Vagina (tissue), 2 donors: ENCODE data around the gene RASGRF2. TPM values are rescaled to one million over a fixed set of nuclear protein-coding genes. Genes with fewer than 3 reads are reported as not detected.

Experiments used
- DNase-seq, 2 donors: peaks; one replicate each; pipeline ENCODE4 v3.0.0-alpha.2; 2017; ENCODE audit errors: extremely low spot score in 2 of 2
- H3K27ac ChIP-seq: fragments of 200-600 bp; sonication (generic); one replicate; pipeline ENCODE4 v1.5.1; 2019
- H3K27me3 ChIP-seq: fragments of 200-600 bp; sonication (generic); one replicate; pipeline ENCODE4 v1.5.1; 2019
- H3K36me3 ChIP-seq, 2 donors: fragments of 200-600 bp; sonication (generic); one replicate each; pipeline ENCODE4 v1.5.1; 2017 to 2019
- H3K4me1 ChIP-seq: fragments of 200-600 bp; sonication (generic); one replicate; pipeline ENCODE4 v1.5.1; 2019
- H3K4me3 ChIP-seq, 2 donors: fragments of 200-600 bp; sonication (generic); 1 replicate in 1 of 2; 2 replicates in 1 of 2; pipeline ENCODE4 v1.5.1; 2016 to 2019
- H3K9me3 ChIP-seq: fragments of 200-600 bp; sonication (generic); one replicate; pipeline ENCODE4 v1.5.1; 2019
- POLR2A ChIP-seq, 2 donors: fragments of 450-650 bp; IDR thresholded peaks; one replicate each; pipeline ENCODE4 v1.6.1; 2017; ENCODE audit warnings: antibody characterized with exemption in 2 of 2, mild to moderate bottlenecking in 2 of 2, moderate library complexity in 2 of 2
- POLR2AphosphoS5 ChIP-seq, 2 donors: sonication (generic); formaldehyde crosslinking; IDR thresholded peaks; one replicate each; pipeline ENCODE4 v1.9.0; 2017; ENCODE audit warnings: antibody characterized with exemption in 2 of 2, mild to moderate bottlenecking in 2 of 2, low read depth in 1 of 2; ENCODE audit not compliant: insufficient read depth in 1 of 2
- intact Hi-C: fragments of 100-400 bp; cut with DNase I; formaldehyde crosslinking; loops from one replicate; pipeline ENCODE4 v1.15.1; 2023
- total RNA-seq: library from RNA; depleted of rRNA; stranded (reverse); fragments of >200 nt; gene quantifications from one replicate; pipeline ENCODE4 v1.2.3, GENCODE V29; 2016
- TF ChIP-seq, protein P1 (sequence below), 3 experiments: fragments of 450-650 bp in 2 of 3; fragments of 200-600 bp in 1 of 3; sonication (generic) in 1 of 3; IDR thresholded peaks; one replicate each; pipeline ENCODE4 v1.5.1; 2017 to 2019; ENCODE audit warnings: antibody characterized with exemption in 3 of 3, mild to moderate bottlenecking in 2 of 3, moderate library complexity in 2 of 3

RASGRF2 gene
- total RNA-seq, 1 donor from 2014 or later = 8.8 TPM

DNA sequence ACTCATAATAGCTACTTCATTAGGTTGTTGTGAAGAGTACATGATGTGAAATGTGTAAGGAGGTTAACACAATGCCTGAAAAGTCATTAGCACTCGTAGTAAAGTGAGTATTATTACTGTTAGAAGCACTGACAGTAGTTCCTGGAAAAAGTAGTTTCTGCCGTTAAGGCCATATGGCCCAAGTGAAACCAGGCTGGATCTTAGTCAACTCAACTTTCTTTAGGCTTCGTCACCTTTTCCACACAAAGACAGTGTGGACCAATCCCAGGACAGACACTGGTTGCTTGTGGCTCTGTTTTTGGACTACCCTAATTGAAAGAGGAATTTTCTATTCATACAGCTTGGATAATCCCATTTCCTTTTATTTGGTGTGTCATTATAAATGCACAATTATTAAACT lies 243.6 kb downstream of the RASGRF2 start:
- H3K9me3 ChIP-seq = no peaks in the 10 kb centered on the region
- H3K27ac ChIP-seq = no peak overlapping the region
- DNase-seq = no peak
- TF ChIP-seq, protein P1, sequence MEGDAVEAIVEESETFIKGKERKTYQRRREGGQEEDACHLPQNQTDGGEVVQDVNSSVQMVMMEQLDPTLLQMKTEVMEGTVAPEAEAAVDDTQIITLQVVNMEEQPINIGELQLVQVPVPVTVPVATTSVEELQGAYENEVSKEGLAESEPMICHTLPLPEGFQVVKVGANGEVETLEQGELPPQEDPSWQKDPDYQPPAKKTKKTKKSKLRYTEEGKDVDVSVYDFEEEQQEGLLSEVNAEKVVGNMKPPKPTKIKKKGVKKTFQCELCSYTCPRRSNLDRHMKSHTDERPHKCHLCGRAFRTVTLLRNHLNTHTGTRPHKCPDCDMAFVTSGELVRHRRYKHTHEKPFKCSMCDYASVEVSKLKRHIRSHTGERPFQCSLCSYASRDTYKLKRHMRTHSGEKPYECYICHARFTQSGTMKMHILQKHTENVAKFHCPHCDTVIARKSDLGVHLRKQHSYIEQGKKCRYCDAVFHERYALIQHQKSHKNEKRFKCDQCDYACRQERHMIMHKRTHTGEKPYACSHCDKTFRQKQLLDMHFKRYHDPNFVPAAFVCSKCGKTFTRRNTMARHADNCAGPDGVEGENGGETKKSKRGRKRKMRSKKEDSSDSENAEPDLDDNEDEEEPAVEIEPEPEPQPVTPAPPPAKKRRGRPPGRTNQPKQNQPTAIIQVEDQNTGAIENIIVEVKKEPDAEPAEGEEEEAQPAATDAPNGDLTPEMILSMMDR (IDR thresholded peaks at IDR 0.05) = no peak
- TF ChIP-seq POLR2A (IDR thresholded peaks at IDR 0.05) = no peak
- TF ChIP-seq POLR2AphosphoS5 (IDR thresholded peaks at IDR 0.05; ENCODE audit: insufficient read depth in 1 of 2, low read depth in 1 of 2) = no peak
- no peak overlapping the region for H3K4me3 ChIP-seq
- no peaks in the 10 kb centered on the region for H3K4me1 ChIP-seq
- intact Hi-C loops = no loop called here
- H3K27me3 ChIP-seq = no peaks in the 10 kb centered on the region
- no peaks in the 10 kb centered on the region for H3K36me3 ChIP-seq

DNA sequence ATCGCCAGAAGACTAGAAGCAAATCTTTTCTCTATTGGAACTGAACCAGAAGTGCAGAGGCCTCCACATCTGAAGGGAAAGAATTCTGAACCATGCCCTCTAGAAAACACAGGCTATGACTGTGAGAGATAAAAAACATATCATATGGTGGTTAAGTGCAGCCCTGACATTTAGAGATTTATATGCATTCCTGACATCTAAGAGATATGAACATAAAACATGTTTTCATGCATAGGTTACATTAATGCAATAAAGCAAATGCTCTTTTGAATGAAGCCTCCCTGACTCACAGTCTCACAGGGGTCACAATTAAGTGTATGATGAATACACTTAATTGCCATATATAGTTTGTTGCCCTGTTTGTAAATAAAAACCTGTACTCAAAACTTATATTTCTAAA lies 244.0 kb downstream of the RASGRF2 start:
- H3K27ac ChIP-seq = no peak overlapping the region
- H3K36me3 ChIP-seq = no peaks in the 10 kb centered on the region
- no peaks in the 10 kb centered on the region for H3K9me3 ChIP-seq
- H3K4me1 ChIP-seq = no peaks in the 10 kb centered on the region
- H3K4me3 ChIP-seq = no peak overlapping the region
- intact Hi-C loops = no loop called here
- DNase-seq = no peak
- no peaks in the 10 kb centered on the region for H3K27me3 ChIP-seq
- TF ChIP-seq, protein P1 (IDR thresholded peaks at IDR 0.05) = no peak
- TF ChIP-seq POLR2A (IDR thresholded peaks at IDR 0.05) (no peak), POLR2AphosphoS5 (IDR thresholded peaks at IDR 0.05; ENCODE audit: insufficient read depth in 1 of 2, low read depth in 1 of 2) (no peak)

DNA sequence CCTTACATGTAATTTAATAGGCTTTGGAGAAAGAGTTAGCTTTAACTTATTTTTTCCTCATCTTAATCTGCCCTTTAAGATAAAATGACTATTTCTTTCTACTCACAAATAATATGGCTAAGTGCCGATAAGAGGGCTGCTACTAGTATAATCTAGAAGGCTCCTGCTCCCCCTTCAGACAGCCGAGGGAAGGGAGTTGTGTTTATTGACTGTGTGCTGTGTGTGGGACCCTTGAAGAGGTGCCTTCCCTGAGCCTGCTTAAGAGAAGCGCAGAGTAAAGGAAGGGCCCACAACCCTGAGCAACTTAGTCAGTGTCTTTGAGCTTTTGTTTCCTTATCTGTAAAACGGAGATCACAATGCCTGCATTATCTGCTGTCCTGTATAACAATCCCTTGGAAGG lies 244.9 kb downstream of the RASGRF2 start:
- Histone ChIP-seq H3K27ac (no peak overlapping the region), H3K27me3 (no peaks in the 10 kb centered on the region), H3K4me3 (no peak overlapping the region), H3K4me1 (no peaks in the 10 kb centered on the region), H3K9me3 (no peaks in the 10 kb centered on the region), H3K36me3 (no peaks in the 10 kb centered on the region)
- no peak for DNase-seq
- intact Hi-C loops = no loop called here
- TF ChIP-seq POLR2A (IDR thresholded peaks at IDR 0.05) = no peak
- TF ChIP-seq POLR2AphosphoS5 (IDR thresholded peaks at IDR 0.05; ENCODE audit: insufficient read depth in 1 of 2, low read depth in 1 of 2) = no peak
- TF ChIP-seq, protein P1 (IDR thresholded peaks at IDR 0.05) = no peak

DNA sequence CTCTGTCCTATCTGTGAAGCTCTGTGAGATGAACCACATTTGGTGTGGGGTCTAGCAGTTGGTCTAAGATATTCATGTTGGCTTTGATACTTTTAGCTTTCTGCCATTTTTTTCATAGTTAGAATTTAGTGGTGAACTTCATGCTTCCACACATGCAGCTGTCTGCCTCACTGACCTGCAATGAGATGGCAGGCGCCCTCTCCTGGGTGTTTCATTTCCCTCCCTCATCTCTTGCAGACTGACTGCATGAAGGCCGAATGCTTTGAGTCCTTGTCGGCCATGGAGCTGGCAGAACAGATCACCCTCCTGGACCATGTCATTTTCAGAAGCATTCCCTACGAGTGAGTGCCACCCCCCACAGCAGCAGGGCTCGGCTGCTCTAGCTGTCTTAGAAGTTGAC lies 246.8 kb downstream of the RASGRF2 start:
- intact Hi-C loops = no loop called here
- Histone ChIP-seq H3K36me3 (no peaks in the 10 kb centered on the region), H3K4me3 (no peak overlapping the region), H3K4me1 (no peaks in the 10 kb centered on the region), H3K9me3 (no peaks in the 10 kb centered on the region), H3K27ac (no peak overlapping the region), H3K27me3 (no peaks in the 10 kb centered on the region)
- TF ChIP-seq POLR2A (IDR thresholded peaks at IDR 0.05) (no peak), POLR2AphosphoS5 (IDR thresholded peaks at IDR 0.05; ENCODE audit: insufficient read depth in 1 of 2, low read depth in 1 of 2) (no peak)
- TF ChIP-seq, protein P1 (IDR thresholded peaks at IDR 0.05) = no peak
- DNase-seq = no peak

DNA sequence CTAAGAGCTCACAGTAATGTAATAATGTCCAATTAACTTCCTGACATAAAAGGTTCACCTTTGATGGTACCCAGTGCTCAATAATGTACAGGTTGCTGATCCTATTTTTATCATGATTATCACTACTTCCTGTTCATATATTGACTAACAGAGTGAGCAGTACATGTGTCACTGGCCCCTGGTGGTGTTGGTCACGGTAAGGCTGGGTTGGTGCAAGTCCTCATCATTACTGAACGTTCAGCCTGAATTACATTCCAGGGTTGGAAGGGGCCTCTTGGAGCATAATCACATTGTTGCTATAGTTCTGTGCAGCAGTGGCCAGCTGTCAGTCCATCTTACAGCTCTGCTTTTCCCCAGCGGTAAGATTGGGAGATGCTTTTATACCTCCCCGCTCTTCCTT lies 248.7 kb downstream of the RASGRF2 start:
- TF ChIP-seq, protein P1 (IDR thresholded peaks at IDR 0.05) = no peak
- TF ChIP-seq POLR2AphosphoS5 (IDR thresholded peaks at IDR 0.05; ENCODE audit: insufficient read depth in 1 of 2, low read depth in 1 of 2) = no peak
- Histone ChIP-seq H3K36me3 (no peaks in the 10 kb centered on the region), H3K9me3 (no peaks in the 10 kb centered on the region), H3K4me3 (no peak overlapping the region), H3K27me3 (no peaks in the 10 kb centered on the region), H3K4me1 (no peaks in the 10 kb centered on the region), H3K27ac (no peak overlapping the region)
- DNase-seq = no peak
- intact Hi-C loops = no loop called here
